HG02840 (cell line): ENCODE results near the gene TBC1D2.
"Not testable (repeated sequence)": the region's sequence is repeated elsewhere in the genome, so short reads cannot be mapped to it uniquely, and the experiment has no call there.

Source experiments
- ATAC-seq: cut with Tn5 transposase; IDR thresholded peaks from one replicate; pipeline ENCODE4 v1.9.1; 2021; ENCODE audit warnings: mild to moderate bottlenecking, moderate library complexity, moderate number of reproducible peaks; ENCODE audit not compliant: unreplicated experiment, low FRiP score

Gene TBC1D2

GRCh38 chr9:98175762-98176161 lies 79.7 kb downstream of the TBC1D2 start:
- no peak for ATAC-seq

- no peak for ATAC-seq
Observed at GRCh38 chr9:98175028-98175569, 80.3 kb downstream of the TBC1D2 start.

GRCh38 chr9:98174502-98174918 lies 80.9 kb downstream of the TBC1D2 start:
- ATAC-seq = not testable (repeated sequence)

- ATAC-seq = no peak
Observed at GRCh38 chr9:98173181-98173580, 82.3 kb downstream of the TBC1D2 start.

GRCh38 chr9:98172604-98173003 lies 82.8 kb downstream of the TBC1D2 start:
- ATAC-seq = no peak

GRCh38 chr9:98171176-98171925 lies 84.1 kb downstream of the TBC1D2 start:
- ATAC-seq = no peak

GRCh38 chr9:98168941-98169488 lies 86.4 kb downstream of the TBC1D2 start:
- ATAC-seq = peak; percentile 65

- no peak for ATAC-seq
Observed at GRCh38 chr9:98168153-98168780, 87.2 kb downstream of the TBC1D2 start.

GRCh38 chr9:98164912-98165311 lies 90.5 kb downstream of the TBC1D2 start:
- no peak for ATAC-seq

- ATAC-seq = no peak
Observed at GRCh38 chr9:98162613-98163012, 92.8 kb downstream of the TBC1D2 start.

- ATAC-seq = no peak
Observed at GRCh38 chr9:98161851-98162250, 93.6 kb downstream of the TBC1D2 start.

- ATAC-seq = no peak
Observed at GRCh38 chr9:98159790-98160189, 95.7 kb downstream of the TBC1D2 start.

- ATAC-seq = no peak
Observed at GRCh38 chr9:98159301-98159700, 96.1 kb downstream of the TBC1D2 start.

- ATAC-seq = no peak
Observed at GRCh38 chr9:98158071-98158831, 97.2 kb downstream of the TBC1D2 start.

- no peak for ATAC-seq
Observed at GRCh38 chr9:98157372-98157771, 98.1 kb downstream of the TBC1D2 start.

- no peak for ATAC-seq
Observed at GRCh38 chr9:98154678-98155077, 100.8 kb downstream of the TBC1D2 start.

- ATAC-seq = no peak
Observed at GRCh38 chr9:98152526-98152925, 102.9 kb downstream of the TBC1D2 start.

GRCh38 chr9:98150721-98151120 lies 104.7 kb downstream of the TBC1D2 start:
- no peak for ATAC-seq

- no peak for ATAC-seq
Observed at GRCh38 chr9:98150164-98150563, 105.3 kb downstream of the TBC1D2 start.

GRCh38 chr9:98149422-98149821 lies 106.0 kb downstream of the TBC1D2 start:
- ATAC-seq = no peak
